H1 (cell line): Measurements from ENCODE around the gene DOP1B. TPM values are rescaled to one million over a fixed set of nuclear protein-coding genes. Genes with fewer than 3 reads are reported as not detected.

Source experiments
- CTCF ChIA-PET: fragments of 300-600 bp; sonication (Branson Sonifier 250); formaldehyde crosslinking; loops from one replicate; lab custom pipeline; 2021; ENCODE audit not compliant: partially characterized antibody; lab: Charles Lee
- POLR2A ChIA-PET: fragments of 300-600 bp; sonication (Branson Sonifier 250); formaldehyde crosslinking; loops from one replicate; lab custom pipeline; 2021; ENCODE audit warnings: inconsistent platforms; ENCODE audit not compliant: partially characterized antibody; lab: Charles Lee
- DNase-seq, 2 experiments: peaks; one replicate each; pipeline versions ENCODE4 v3.0.0 to v3.0.0-alpha.2; 2010 to 2022; ENCODE audit warnings: low spot score in 2 of 2, low read depth in 1 of 2, mixed read lengths in 1 of 2
- FAIRE-seq: peaks from 2 replicates; lab custom pipeline; 2011; peaks lifted over from hg19 to GRCh38; lab: Jason Lieb, UNC
- H2AFZ ChIP-seq: 2 replicates; pipeline ENCODE4 v1.8.1; 2012; ENCODE audit warnings: low read length, inconsistent platforms
- H2AK5ac ChIP-seq: 2 replicates; pipeline ENCODE4 v1.6.1; 2013; ENCODE audit warnings: low read depth, low read length
- H2BK120ac ChIP-seq: replicated peaks from 2 replicates; pipeline ENCODE3; 2013; ENCODE audit warnings: low read depth, low read length, inconsistent platforms
- H2BK12ac ChIP-seq: 2 replicates; pipeline ENCODE4 v1.6.1; 2013; ENCODE audit warnings: low read depth, low read length
- H2BK15ac ChIP-seq: 2 replicates; pipeline ENCODE4 v1.6.1; 2013; ENCODE audit warnings: low read length
- H2BK20ac ChIP-seq: 2 replicates; pipeline ENCODE4 v1.6.1; 2013; ENCODE audit warnings: low read length
- H2BK5ac ChIP-seq: 2 replicates; pipeline ENCODE4 v1.6.1; 2013; ENCODE audit warnings: low read depth, low read length
- H3K14ac ChIP-seq: 2 replicates; pipeline ENCODE4 v1.6.1; 2013; ENCODE audit warnings: inconsistent platforms; ENCODE audit not compliant: insufficient read length
- H3K18ac ChIP-seq: 2 replicates; pipeline ENCODE4 v1.6.1; 2013; ENCODE audit warnings: low read length; ENCODE audit errors: extremely low read depth
- H3K23ac ChIP-seq: 2 replicates; pipeline ENCODE4 v1.6.1; 2013; ENCODE audit warnings: inconsistent platforms; ENCODE audit not compliant: insufficient read length
- H3K23me2 ChIP-seq: 2 replicates; pipeline ENCODE4 v1.6.1; 2013; ENCODE audit warnings: low read depth, low read length
- H3K27ac ChIP-seq: 2 replicates; pipeline ENCODE4 v1.6.1; 2011; ENCODE audit warnings: low read depth, low read length, inconsistent platforms
- H3K27me3 ChIP-seq, 4 experiments: replicated peaks in 1 of 4; 1 replicate in 1 of 4; 2 replicates in 3 of 4; pipeline versions ENCODE4 v1.6.1 to v1.8.1; 2011 to 2013; ENCODE audit warnings: low read length in 3 of 4, mild to moderate bottlenecking in 3 of 4, inconsistent platforms in 2 of 4, mixed read lengths in 2 of 4, moderate library complexity in 1 of 4; ENCODE audit not compliant: control insufficient read depth in 3 of 4, insufficient read depth in 3 of 4; ENCODE audit errors: extremely low read depth in 1 of 4
- H3K36me3 ChIP-seq, 4 experiments: 2 replicates each; pipeline versions ENCODE4 v1.6.1 to v1.8.1; 2011 to 2013; ENCODE audit warnings: mild to moderate bottlenecking in 4 of 4, low read length in 3 of 4, moderate library complexity in 2 of 4, control low read depth in 1 of 4, inconsistent platforms in 1 of 4; ENCODE audit not compliant: insufficient read depth in 4 of 4, control insufficient read depth in 2 of 4
- H3K4ac ChIP-seq: replicated peaks from 2 replicates; pipeline ENCODE3; 2013; ENCODE audit warnings: low read length, low read depth, mixed read lengths, inconsistent platforms; ENCODE audit not compliant: insufficient read length
- H3K4me1 ChIP-seq, 4 experiments: replicated peaks in 1 of 4; 1 replicate in 1 of 4; 2 replicates in 3 of 4; pipeline versions ENCODE4 v1.6.1 to v1.8.1; 2011 to 2013; ENCODE audit warnings: low read length in 3 of 4, inconsistent platforms in 2 of 4, mixed read lengths in 1 of 4; ENCODE audit not compliant: insufficient read depth in 4 of 4, control insufficient read depth in 3 of 4
- H3K4me2 ChIP-seq, 2 experiments: 2 replicates each; pipeline versions ENCODE4 v1.6.1 to v1.8.1; 2011 to 2013; ENCODE audit warnings: low read depth in 2 of 2, low read length in 2 of 2, control low read depth in 1 of 2, inconsistent platforms in 1 of 2, mild to moderate bottlenecking in 1 of 2; ENCODE audit not compliant: insufficient read depth in 1 of 2
- H3K4me3 ChIP-seq, 4 experiments: fragments of 200-600, 300-600 bp in 1 of 4; sonication (generic), shearing (Covaris generic), sonication (Bioruptor Twin) in 1 of 4; 2 replicates each; pipeline versions ENCODE4 v1.5.1 to v1.8.1; 2011 to 2016; ENCODE audit warnings: low read length in 4 of 4, low read depth in 3 of 4, control low read depth in 2 of 4, inconsistent platforms in 2 of 4, mild to moderate bottlenecking in 2 of 4, mixed read lengths in 1 of 4, moderate library complexity in 1 of 4; ENCODE audit not compliant: insufficient read depth in 2 of 4; ENCODE audit errors: extremely low read depth in 1 of 4
- H3K56ac ChIP-seq: replicated peaks from 2 replicates; pipeline ENCODE3; 2013; ENCODE audit warnings: low read depth, mild to moderate bottlenecking, mixed read lengths, low read length, inconsistent platforms; ENCODE audit not compliant: insufficient read length
- H3K79me1 ChIP-seq: 2 replicates; pipeline ENCODE4 v1.6.1; 2013; ENCODE audit warnings: low read depth, low read length, control low read depth
- H3K79me2 ChIP-seq, 2 experiments: 2 replicates each; pipeline versions ENCODE4 v1.6.1 to v1.8.1; 2012 to 2013; ENCODE audit warnings: low read length in 2 of 2, mild to moderate bottlenecking in 2 of 2, inconsistent platforms in 1 of 2; ENCODE audit not compliant: insufficient read depth in 2 of 2, control insufficient read depth in 1 of 2
- H3K9ac ChIP-seq, 4 experiments: replicated peaks in 1 of 4; 1 replicate in 1 of 4; 2 replicates in 3 of 4; pipeline versions ENCODE4 v1.6.1 to v1.8.1; 2011 to 2013; ENCODE audit warnings: low read depth in 3 of 4, low read length in 3 of 4, control low read depth in 2 of 4, mild to moderate bottlenecking in 2 of 4, moderate library complexity in 2 of 4, inconsistent platforms in 1 of 4; ENCODE audit errors: extremely low read depth in 1 of 4
- H3K9me3 ChIP-seq, 2 experiments: 2 replicates each; pipeline versions ENCODE4 v1.6.1 to v1.8.1; 2012 to 2013; ENCODE audit warnings: mild to moderate bottlenecking in 2 of 2, moderate library complexity in 2 of 2, control low read depth in 1 of 2, inconsistent platforms in 1 of 2, low read depth in 1 of 2, low read length in 1 of 2, mixed read lengths in 1 of 2; ENCODE audit not compliant: insufficient read depth in 2 of 2
- H4K20me1 ChIP-seq, 2 experiments: replicated peaks in 1 of 2; 2 replicates each; pipeline versions ENCODE3 to v1.8.1; 2011 to 2013; ENCODE audit warnings: inconsistent platforms in 2 of 2, low read length in 2 of 2, mild to moderate bottlenecking in 1 of 2; ENCODE audit not compliant: insufficient read depth in 2 of 2, control insufficient read depth in 1 of 2
- H4K5ac ChIP-seq: 2 replicates; pipeline ENCODE4 v1.6.1; 2013; ENCODE audit warnings: low read length, low read depth, mixed read lengths, inconsistent platforms; ENCODE audit not compliant: insufficient read length
- H4K8ac ChIP-seq: 2 replicates; pipeline ENCODE4 v1.8.0; 2013; ENCODE audit warnings: mild to moderate bottlenecking, moderate library complexity, low read length, inconsistent platforms; ENCODE audit not compliant: insufficient read depth; ENCODE audit errors: extremely low read depth
- H4K91ac ChIP-seq: replicated peaks from 2 replicates; pipeline ENCODE3; 2013; ENCODE audit warnings: low read length, mixed read lengths, inconsistent platforms; ENCODE audit not compliant: insufficient read length
- BACH1 ChIP-seq: IDR thresholded peaks from 2 replicates; pipeline ENCODE4 v1.6.1; 2012; ENCODE audit warnings: low read length, improper control_type of control experiment
- KDM5A ChIP-seq: fragments of 200-600 bp; IDR thresholded peaks from 2 replicates; pipeline ENCODE4 v1.7.1; 2012; ENCODE audit warnings: mild to moderate bottlenecking, low read length, inconsistent platforms, mixed read lengths
- POU5F1 ChIP-seq: IDR thresholded peaks from 2 replicates; pipeline ENCODE4 v1.6.1; 2011; ENCODE audit warnings: low read depth, mild to moderate bottlenecking, low read length, moderate library complexity
- SAP30 ChIP-seq: fragments of 300-600 bp; sonication (generic); IDR thresholded peaks from 2 replicates; pipeline ENCODE4 v1.7.1; 2012; ENCODE audit warnings: low read length, moderate library complexity, mild to moderate bottlenecking, inconsistent platforms; ENCODE audit not compliant: insufficient read depth, insufficient replicate concordance
- TAF1 ChIP-seq: IDR thresholded peaks from 2 replicates; pipeline ENCODE4 v1.6.1; 2011; ENCODE audit warnings: mild to moderate bottlenecking, low read depth, low read length
- WGBS, 2 experiments: shearing (Covaris generic) in 1 of 2; methylation state at CpG; one replicate each; pipeline versions ENCODE4 v1.1.6 to v1.1.7; 2013 to 2015; ENCODE audit warnings: low lambda C conversion rate in 2 of 2, mixed read lengths in 2 of 2, inconsistent platforms in 1 of 2, low coverage in 1 of 2, missing lambda C conversion rate in 1 of 2; ENCODE audit not compliant: insufficient replicate concordance in 2 of 2, insufficient coverage in 1 of 2, insufficient read length in 1 of 2; ENCODE audit errors: extremely low coverage in 1 of 2, missing lambda C conversion rate in 1 of 2; 5-methylcytosine and 5-hydroxymethylcytosine counted together
- polyA plus RNA-seq, 7 experiments: library from polyadenylated mRNA; depleted of rRNA in 3 of 7; stranded (reverse) in 5 of 7; unstranded in 2 of 7; fragments of >200 nt in 5 of 7; fragments of 200-250 nt in 2 of 7; gene quantifications; 1 replicate in 5 of 7; 2 replicates in 1 of 7; 4 replicates in 1 of 7; pipeline versions ENCODE4 v1.2.1 to v1.2.3, GENCODE V29; 2011 to 2013; ENCODE audit warnings: missing spikeins in 2 of 7, mixed read lengths in 2 of 7
- total RNA-seq: library from RNA; stranded (reverse); fragmentation: NEBNext Ultra II Directional; extraction: Animal tissue kit (Norgen Biotek cat#: 25700); gene quantifications from 2 replicates; pipeline ENCODE4 v1.2.1, GENCODE V29; 2021
- TF ChIP-seq, protein P1 (sequence below): IDR thresholded peaks from 2 replicates; pipeline ENCODE4 v1.6.1; 2012; ENCODE audit warnings: inconsistent platforms

The DOP1B gene
- total and polyA plus RNA-seq, 2 of the 8 experiments (the other 6 are each of a cell fraction or from before 2014, with no cell fraction given) = 2.8 to 9.9 TPM

DNA sequence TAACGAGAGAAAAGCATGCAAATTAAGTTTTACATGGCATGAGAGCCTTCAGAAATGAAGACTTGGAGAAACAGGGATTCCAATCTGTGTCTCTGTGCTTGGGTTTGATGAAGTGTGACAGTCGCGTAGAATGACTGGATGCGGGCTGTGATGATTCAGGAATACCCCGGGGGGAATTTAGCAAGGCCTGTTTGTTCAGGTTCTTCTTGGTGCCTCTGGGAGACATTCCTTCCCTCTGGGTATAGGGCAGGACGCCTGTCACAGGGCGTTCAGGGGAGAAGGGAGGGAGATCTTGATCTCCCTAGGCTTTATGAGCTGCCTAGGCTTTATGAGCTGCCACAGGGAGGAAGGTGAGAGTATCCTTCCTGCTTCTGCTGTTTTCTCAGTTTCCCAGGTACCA lies 36.6 kb downstream of the DOP1B start:
- FAIRE-seq = no peak
- WGBS, 2 experiments = 80% methylated on average over 7 of the region's 7 CpGs; no CpG with 5 or more reads in 1 of the 2 experiments
- H3K4me3 ChIP-seq = no peak overlapping the region
- no peak overlapping the region for H3K27ac ChIP-seq
- no peak overlapping the region for H3K14ac ChIP-seq
- H3K9ac ChIP-seq = no peak overlapping the region
- no peak overlapping the region for H2BK120ac ChIP-seq
- no peak overlapping the region for H3K56ac ChIP-seq
- TF ChIP-seq KDM5A (no peak), BACH1 (no peak), SAP30 (no peak), TAF1 (no peak), POU5F1 (no peak)
- TF ChIP-seq, protein P1, sequence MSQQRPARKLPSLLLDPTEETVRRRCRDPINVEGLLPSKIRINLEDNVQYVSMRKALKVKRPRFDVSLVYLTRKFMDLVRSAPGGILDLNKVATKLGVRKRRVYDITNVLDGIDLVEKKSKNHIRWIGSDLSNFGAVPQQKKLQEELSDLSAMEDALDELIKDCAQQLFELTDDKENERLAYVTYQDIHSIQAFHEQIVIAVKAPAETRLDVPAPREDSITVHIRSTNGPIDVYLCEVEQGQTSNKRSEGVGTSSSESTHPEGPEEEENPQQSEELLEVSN = no peak
- H2BK12ac ChIP-seq = no peak overlapping the region
- H3K4me1 ChIP-seq = no peaks in the 10 kb centered on the region; a peak in 2 of 7 replicates
- no peak overlapping the region for H3K4me2 ChIP-seq
- ChIA-PET POLR2A (interaction anchor here (1.2 kb wide), 1 partner anchor 27 kb away, joined by 3 read pairs; no protein-coding TSS in a partner anchor), CTCF (interaction anchor here (0.7 to 1.6 kb wide), 4 partner anchors 7 to 56 kb away, joined by 3 to 5 read pairs (median 3); no protein-coding TSS in a partner anchor)
- H3K4ac ChIP-seq = no peak overlapping the region
- H2BK15ac ChIP-seq = no peak overlapping the region
- no peak for DNase-seq
- H3K79me2 ChIP-seq = no peaks in the 10 kb centered on the region
- H3K9me3 ChIP-seq = no peaks in the 10 kb centered on the region
- H3K36me3 ChIP-seq = no peaks in the 10 kb centered on the region
- H2BK20ac ChIP-seq = no peak overlapping the region
- no peaks in the 10 kb centered on the region for H4K20me1 ChIP-seq
- no peak overlapping the region for H3K23ac ChIP-seq
- H3K18ac ChIP-seq = no peak overlapping the region
- H4K5ac ChIP-seq = no peak overlapping the region
- no peaks in the 10 kb centered on the region for H3K79me1 ChIP-seq
- no peaks in the 10 kb centered on the region for H3K23me2 ChIP-seq
- H2AFZ ChIP-seq = no peak overlapping the region
- H3K27me3 ChIP-seq = no peaks in the 10 kb centered on the region; a peak in 1 of 7 replicates
- no peak overlapping the region for H2AK5ac ChIP-seq
- H4K91ac ChIP-seq = no peak overlapping the region
- H4K8ac ChIP-seq = no peak overlapping the region
- no peak overlapping the region for H2BK5ac ChIP-seq
